ENCODE results near the gene APOA1. TPM values are rescaled to one million over a fixed set of nuclear protein-coding genes. Genes with fewer than 3 reads are reported as not detected.

The APOA1 gene
- total RNA-seq, 6 experiments from 2014 or later: not detected

- Mint-ChIP-seq H3K27me3 (ENCODE audit: insufficient read depth) (peaks cover 1% of the 10 kb centered on the region; the same call in 1 of the 2 replicates), H3K27ac (peak overlapping the region; percentile 98), H3K9me3 (no peaks in the 10 kb centered on the region), H3K36me3 (ENCODE audit: low read depth) (peaks cover 21% of the 10 kb centered on the region), H3K4me1 (ENCODE audit: low read depth) (peaks cover 53% of the 10 kb centered on the region), H3K4me3 (peak overlapping the region; percentile 91)
- DNase-seq: no peak
- TF ChIP-seq CTCF (IDR thresholded peaks at IDR 0.05): no peak
These were observed 48.9 kb downstream of the APOA1 start for GRCh38 chr11:116788534-116788933.

- peak; percentile 59 for DNase-seq
These were observed 49.5 kb downstream of the APOA1 start, which contains the start of gene ZPR1 for GRCh38 chr11:116787786-116788486. Gene ZPR1, minus strand, starts transcription at chr11:116788023. Its CDS starts 33 bp downstream, at chr11:116787990.

GRCh38 chr11:116787436-116787785 lies 50.0 kb downstream of the APOA1 start:
- H3K27me3 Mint-ChIP-seq (ENCODE audit: insufficient read depth): peaks cover 1% of the 10 kb centered on the region; the same call in 1 of the 2 replicates
- no peaks in the 10 kb centered on the region for H3K9me3 Mint-ChIP-seq
- peaks cover 53% of the 10 kb centered on the region for H3K4me1 Mint-ChIP-seq (ENCODE audit: low read depth)
- peak overlapping the region; percentile 91 for H3K4me3 Mint-ChIP-seq
- TF ChIP-seq CTCF (IDR thresholded peaks at IDR 0.05): no peak
- DNase-seq: no peak
- H3K36me3 Mint-ChIP-seq (ENCODE audit: low read depth): peaks cover 32% of the 10 kb centered on the region
- peak overlapping the region; percentile 63 for H3K27ac Mint-ChIP-seq

More at GRCh38 chr11:116787786-116788486, 49.5 kb downstream of the APOA1 start, which contains the start of gene ZPR1:
- H3K36me3 Mint-ChIP-seq (ENCODE audit: low read depth): peaks cover 27% of the 10 kb centered on the region
- H3K4me3 Mint-ChIP-seq: peak within 1 kb of the TSS; percentile 91
- peak; percentile 21; the same call in 1 of the 2 replicates for TF ChIP-seq CTCF (IDR thresholded peaks at IDR 0.05)
- H3K27ac Mint-ChIP-seq: peak within 1 kb of the TSS; percentile 98
- H3K4me1 Mint-ChIP-seq (ENCODE audit: low read depth): peaks cover 53% of the 10 kb centered on the region
- H3K27me3 Mint-ChIP-seq (ENCODE audit: insufficient read depth): peaks cover 1% of the 10 kb centered on the region; the same call in 1 of the 2 replicates
- H3K9me3 Mint-ChIP-seq: no peaks in the 10 kb centered on the region

- Mint-ChIP-seq H3K9me3 (no peaks in the 10 kb centered on the region), H3K36me3 (ENCODE audit: low read depth) (peaks cover 36% of the 10 kb centered on the region), H3K27me3 (ENCODE audit: insufficient read depth) (peaks cover 1% of the 10 kb centered on the region; the same call in 1 of the 2 replicates), H3K4me1 (ENCODE audit: low read depth) (peaks cover 57% of the 10 kb centered on the region), H3K27ac (peak overlapping the region; percentile 63), H3K4me3 (peak overlapping the region; percentile 91)
- no peak for TF ChIP-seq CTCF (IDR thresholded peaks at IDR 0.05)
- no peak for DNase-seq
These were observed 50.5 kb downstream of the APOA1 start for GRCh38 chr11:116786966-116787365.

- no peak overlapping the region for H3K27ac Mint-ChIP-seq
- peaks cover 57% of the 10 kb centered on the region for H3K4me1 Mint-ChIP-seq (ENCODE audit: low read depth)
- H3K36me3 Mint-ChIP-seq (ENCODE audit: low read depth): peaks cover 40% of the 10 kb centered on the region
These were observed 51.1 kb downstream of the APOA1 start for GRCh38 chr11:116786326-116786725.

More at GRCh38 chr11:116786326-116786725, 51.1 kb downstream of the APOA1 start:
- no peak for DNase-seq
- Mint-ChIP-seq H3K9me3 (no peaks in the 10 kb centered on the region), H3K4me3 (peak overlapping the region; percentile 91; the same call in 1 of the 2 replicates), H3K27me3 (ENCODE audit: insufficient read depth) (peaks cover 1% of the 10 kb centered on the region)
- TF ChIP-seq CTCF (IDR thresholded peaks at IDR 0.05): no peak

Other genes with a start within 250 kb of the APOA1 start
- 10 to 100 TPM in 5 of 6 experiments, 1 to 10 TPM in 1; 9.1 to 14.3 (median 13.2) TPM for gene BUD13, start 64.6 kb downstream of the APOA1 start, total RNA-seq (2021; fragmentation: NEBNext Ultra II Directional; extraction: Animal tissue kit (Norgen Biotek cat#: 25700))
- gene ZPR1, start 49.6 kb downstream of the APOA1 start, total RNA-seq (2021; fragmentation: NEBNext Ultra II Directional; extraction: Animal tissue kit (Norgen Biotek cat#: 25700)): 10 to 100 TPM; 55.9 to 71.8 (median 64.4) TPM
- gene APOA5, start 45.7 kb downstream of the APOA1 start, total RNA-seq (2021; fragmentation: NEBNext Ultra II Directional; extraction: Animal tissue kit (Norgen Biotek cat#: 25700)): not detected
- gene APOA4, start 14.3 kb downstream of the APOA1 start, total RNA-seq (2021; fragmentation: NEBNext Ultra II Directional; extraction: Animal tissue kit (Norgen Biotek cat#: 25700)): not detected
- gene APOC3, start 7.7 kb downstream of the APOA1 start, total RNA-seq (2021; fragmentation: NEBNext Ultra II Directional; extraction: Animal tissue kit (Norgen Biotek cat#: 25700)): not detected

Data from HFFc6 (cell line).